GM19351 (cell line): ENCODE data around the gene SLC27A6.

ENCODE experiments used
- ATAC-seq: cut with Tn5 transposase; IDR thresholded peaks from one replicate; pipeline ENCODE4 v1.9.1; 2021; ENCODE audit warnings: mild to moderate bottlenecking, moderate library complexity; ENCODE audit not compliant: unreplicated experiment

Gene SLC27A6

GRCh38 chr5:129061849-129062248, 96.6 kb downstream of the SLC27A6 start:
- ATAC-seq: no peak

GRCh38 chr5:129063483-129064113, 98.3 kb downstream of the SLC27A6 start:
- no peak for ATAC-seq

DNA sequence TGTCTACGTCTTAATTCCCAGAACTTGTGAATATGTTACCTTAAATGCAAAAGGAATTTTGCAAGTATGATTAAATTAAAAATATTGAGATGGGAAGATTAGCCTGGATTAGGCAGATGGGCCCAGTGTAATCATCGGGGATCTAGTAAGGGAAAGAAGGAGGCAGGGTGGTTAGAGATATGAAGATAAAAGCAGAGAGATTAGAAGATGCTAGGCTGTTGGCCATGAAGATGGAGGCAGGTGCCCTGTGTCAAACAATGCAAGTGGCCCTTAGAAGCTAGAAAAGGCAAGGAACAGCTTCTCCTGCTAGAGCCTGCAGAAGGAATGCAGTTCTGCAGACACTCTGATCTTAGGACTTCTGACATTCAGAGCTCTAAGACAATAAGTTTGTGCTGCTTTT, 100.4 kb downstream of the SLC27A6 start:
- no peak for ATAC-seq

- ATAC-seq: no peak
These were observed 102.5 kb downstream of the SLC27A6 start for GRCh38 chr5:129067745-129068144.

DNA sequence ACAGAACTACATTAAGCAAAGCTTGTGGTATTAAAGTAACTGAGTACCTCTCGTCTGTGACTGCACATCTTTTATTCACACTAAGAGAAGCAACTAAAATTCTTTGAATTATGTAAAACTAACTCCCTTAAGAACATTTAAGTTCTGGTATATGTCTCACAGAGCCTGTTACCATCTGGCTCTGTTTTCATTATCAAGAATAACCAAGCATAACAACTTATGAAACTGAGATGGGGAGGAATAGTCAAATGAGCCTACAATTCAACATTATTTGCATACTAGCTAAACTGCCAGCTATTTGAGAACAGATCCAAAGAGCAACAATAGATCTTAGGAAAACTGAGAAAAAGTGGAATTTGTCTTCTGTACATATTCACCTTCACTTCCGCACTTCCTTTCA, 104.0 kb downstream of the SLC27A6 start:
- ATAC-seq: peak; percentile 62

DNA sequence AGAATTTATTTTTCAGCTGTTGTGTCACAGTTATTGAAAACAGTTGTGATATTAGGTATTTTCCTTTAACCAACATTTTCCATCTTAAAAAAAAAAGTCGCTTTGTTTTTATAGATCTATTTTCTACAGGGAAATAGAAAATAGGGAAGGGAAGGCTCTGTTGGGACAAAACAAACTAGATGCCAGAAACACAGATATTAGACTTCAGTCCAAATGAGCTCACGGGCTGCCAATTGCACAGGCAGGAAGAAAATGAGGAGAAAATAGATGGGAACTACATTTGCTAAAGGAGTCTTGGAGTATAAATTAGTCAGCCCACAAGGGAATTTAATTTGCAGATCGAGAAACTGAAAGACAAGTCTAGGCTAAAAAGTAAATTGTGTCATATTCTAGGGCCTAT, 107.8 kb downstream of the SLC27A6 start:
- ATAC-seq: no peak

DNA sequence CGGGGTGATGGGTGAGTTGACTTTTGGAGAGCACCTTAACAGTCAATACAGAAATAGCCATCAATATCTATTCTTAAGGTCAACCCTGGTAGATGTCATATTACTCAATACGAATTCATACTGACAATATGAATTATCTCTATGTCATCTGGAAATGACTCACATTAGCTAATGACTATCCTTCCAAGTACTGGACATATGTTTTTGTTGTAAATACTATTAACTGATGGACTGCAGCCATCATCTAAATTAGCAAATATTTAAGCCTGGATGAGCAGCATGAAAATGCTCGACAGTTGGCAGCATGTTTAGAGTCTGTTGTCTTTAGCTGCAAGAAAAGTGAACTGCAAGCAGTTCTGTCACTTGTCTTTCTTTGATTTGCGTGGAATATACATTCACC, 109.6 kb downstream of the SLC27A6 start:
- ATAC-seq: no peak

- ATAC-seq: no peak
These were observed 112.3 kb downstream of the SLC27A6 start for GRCh38 chr5:129077433-129078075.

- no peak for ATAC-seq
These were observed 113.0 kb downstream of the SLC27A6 start for GRCh38 chr5:129078247-129078646.

GRCh38 chr5:129078660-129079059, 113.4 kb downstream of the SLC27A6 start:
- no peak for ATAC-seq

- no peak for ATAC-seq
These were observed 114.2 kb downstream of the SLC27A6 start for GRCh38 chr5:129079496-129079895.

DNA sequence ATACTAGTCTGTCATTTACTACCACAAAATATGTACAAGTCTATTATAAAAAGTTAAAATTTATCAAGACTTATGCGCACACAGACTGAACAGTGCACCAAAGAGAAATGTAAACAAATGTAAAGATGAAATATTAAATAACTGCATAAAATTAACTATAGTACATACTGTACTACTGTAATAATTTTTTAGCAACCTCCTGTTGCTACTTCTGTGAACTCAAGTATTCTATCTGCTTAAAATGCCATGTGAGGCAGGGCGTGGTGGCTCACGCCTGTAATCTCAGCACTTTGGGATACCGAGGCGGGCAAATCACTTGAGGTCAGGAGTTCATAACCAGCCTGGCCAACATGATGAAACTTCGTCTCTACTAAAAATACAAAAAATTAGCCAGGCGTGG, 115.5 kb downstream of the SLC27A6 start:
- ATAC-seq: no peak

- no peak for ATAC-seq
These were observed 117.2 kb downstream of the SLC27A6 start for GRCh38 chr5:129082225-129083136.
